HG03097 (cell line): ENCODE data around the gene DIPK2B.

Source experiments
- ATAC-seq: cut with Tn5 transposase; IDR thresholded peaks from one replicate; pipeline ENCODE4 v1.9.1; 2021; ENCODE audit not compliant: unreplicated experiment, low FRiP score

Gene DIPK2B

DNA sequence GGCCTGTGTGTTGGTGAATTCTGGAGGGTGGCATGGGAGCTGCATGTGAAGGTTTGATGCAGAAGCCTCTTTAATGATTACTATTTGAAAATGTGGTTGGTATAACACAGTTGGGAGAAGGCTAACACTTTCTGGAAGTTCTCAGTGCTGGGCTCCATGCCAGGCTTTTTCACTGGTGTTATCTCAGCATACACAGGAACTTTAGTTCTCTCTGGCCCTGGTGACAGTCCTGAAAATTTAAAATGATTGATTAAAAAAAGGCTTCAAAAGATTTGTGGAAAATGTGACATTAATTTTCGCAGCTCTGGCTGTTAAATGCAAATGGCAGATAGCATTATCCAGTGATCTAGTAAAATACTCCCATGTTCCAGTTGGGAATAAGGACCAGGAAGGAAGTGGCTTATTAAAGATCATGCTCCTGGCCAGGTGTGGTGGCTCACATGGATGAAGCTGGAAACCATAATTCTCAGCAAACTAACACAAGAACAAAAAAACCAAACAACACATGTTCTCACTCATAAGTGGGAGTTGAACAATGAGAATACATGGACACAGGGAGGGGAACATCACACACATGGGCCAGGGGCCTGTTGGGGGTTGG, 36.6 kb downstream of the DIPK2B start:
- no peak for ATAC-seq

DNA sequence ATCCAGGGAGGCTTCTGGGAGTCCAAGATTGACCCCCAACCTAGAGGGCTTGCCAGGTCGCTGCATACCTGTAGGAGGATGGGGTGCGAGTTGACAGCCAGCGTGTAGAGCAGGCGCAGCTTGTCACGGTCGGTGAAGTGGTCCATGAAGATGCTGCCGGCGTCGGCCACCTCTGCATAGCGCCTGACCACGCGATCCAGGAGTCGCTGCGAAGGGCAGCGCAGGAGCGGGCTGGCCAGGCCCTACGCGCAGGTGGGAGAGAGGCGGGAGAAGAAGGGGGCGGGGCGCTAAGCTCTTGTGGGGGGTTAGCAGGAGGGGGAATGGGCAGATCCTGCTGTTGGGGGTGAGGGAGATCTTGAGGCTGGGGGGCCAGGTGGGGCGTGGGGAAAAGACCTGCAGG, 43.0 kb downstream of the DIPK2B start:
- no peak for ATAC-seq

DNA sequence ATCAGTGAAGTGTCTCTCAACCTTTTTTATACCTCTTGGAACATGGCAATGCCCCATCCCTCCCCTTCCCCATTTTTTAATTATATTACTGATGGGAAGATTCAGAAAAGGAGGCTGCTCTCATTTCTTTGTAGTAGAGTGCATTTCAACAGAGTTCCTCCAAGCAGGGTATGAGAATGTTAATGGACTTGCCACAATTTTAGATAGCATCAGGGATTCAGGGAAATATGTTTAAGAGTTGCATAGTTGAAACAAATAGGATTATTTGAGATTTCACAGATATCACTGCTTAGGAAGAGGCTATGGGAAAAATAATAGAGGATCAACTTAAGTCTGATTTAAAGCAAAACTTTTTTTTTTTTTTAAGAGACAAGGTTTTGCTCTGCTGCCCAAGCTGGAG, 46.2 kb downstream of the DIPK2B start:
- ATAC-seq: no peak

GRCh38 chrX:45154033-45154360, 46.7 kb downstream of the DIPK2B start:
- ATAC-seq: no peak
